ENCODE results near the gene TMEM209. TPM values are rescaled to one million over a fixed set of nuclear protein-coding genes. Genes with fewer than 3 reads are reported as not detected.

TMEM209 gene
- total RNA-seq, 2 donors from 2014 or later, result 18.6 to 21.8 TPM

DNA sequence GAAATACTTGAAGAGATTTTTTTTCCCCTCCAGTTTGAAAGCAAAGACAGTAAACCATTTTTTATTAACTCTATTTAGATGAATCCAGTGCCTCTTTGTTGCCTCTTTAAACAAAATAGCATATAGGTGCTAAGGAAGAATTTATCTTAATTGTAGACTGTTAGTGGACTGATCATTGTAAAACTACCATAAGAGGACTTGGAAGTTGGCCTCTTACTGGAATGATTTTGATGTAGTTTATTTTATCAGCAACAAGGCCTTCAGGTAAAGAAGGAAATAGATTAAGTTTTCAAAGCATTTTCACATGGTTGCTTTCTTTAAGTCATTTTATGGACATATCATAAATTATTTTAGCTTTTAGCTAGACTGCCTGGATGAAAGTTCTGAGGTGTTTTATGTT is 81.7 kb downstream of the TMEM209 start:
- H3K27ac ChIP-seq, result no peak overlapping the region
- intact Hi-C loops (cut with DNase I), result no loop called here

DNA sequence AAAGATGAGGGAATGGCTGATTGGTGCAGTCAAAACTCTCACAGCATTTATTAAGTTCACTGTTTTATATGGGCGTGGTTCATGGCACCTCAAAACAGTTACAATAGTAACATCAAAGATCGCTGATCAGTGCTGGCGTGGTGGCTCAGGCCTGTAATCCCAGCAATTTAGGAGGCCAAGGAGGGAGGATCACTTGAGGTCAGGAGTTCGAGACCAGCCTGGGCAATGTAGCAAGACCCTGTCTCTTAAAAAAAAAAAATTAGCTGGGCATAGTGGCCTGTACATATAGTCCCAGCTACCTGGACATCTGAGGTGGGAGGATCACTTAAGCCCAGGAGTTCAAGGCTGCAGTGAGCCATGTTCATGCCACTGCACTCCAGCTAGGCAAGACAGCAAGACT is 86.4 kb downstream of the TMEM209 start:
- intact Hi-C loops (cut with DNase I), result no loop called here
- no peak overlapping the region for H3K27ac ChIP-seq
- TF ChIP-seq, protein P1, sequence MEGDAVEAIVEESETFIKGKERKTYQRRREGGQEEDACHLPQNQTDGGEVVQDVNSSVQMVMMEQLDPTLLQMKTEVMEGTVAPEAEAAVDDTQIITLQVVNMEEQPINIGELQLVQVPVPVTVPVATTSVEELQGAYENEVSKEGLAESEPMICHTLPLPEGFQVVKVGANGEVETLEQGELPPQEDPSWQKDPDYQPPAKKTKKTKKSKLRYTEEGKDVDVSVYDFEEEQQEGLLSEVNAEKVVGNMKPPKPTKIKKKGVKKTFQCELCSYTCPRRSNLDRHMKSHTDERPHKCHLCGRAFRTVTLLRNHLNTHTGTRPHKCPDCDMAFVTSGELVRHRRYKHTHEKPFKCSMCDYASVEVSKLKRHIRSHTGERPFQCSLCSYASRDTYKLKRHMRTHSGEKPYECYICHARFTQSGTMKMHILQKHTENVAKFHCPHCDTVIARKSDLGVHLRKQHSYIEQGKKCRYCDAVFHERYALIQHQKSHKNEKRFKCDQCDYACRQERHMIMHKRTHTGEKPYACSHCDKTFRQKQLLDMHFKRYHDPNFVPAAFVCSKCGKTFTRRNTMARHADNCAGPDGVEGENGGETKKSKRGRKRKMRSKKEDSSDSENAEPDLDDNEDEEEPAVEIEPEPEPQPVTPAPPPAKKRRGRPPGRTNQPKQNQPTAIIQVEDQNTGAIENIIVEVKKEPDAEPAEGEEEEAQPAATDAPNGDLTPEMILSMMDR (IDR thresholded peaks at IDR 0.05), result no peak
- DNase-seq, result no peak
- no peak overlapping the region for H3K4me3 ChIP-seq
- no peak overlapping the region for H3K9ac ChIP-seq (ENCODE audit: low read depth in 2 of 2, low read length in 2 of 2)
- no peaks in the 10 kb centered on the region for H3K4me1 ChIP-seq
- no peaks in the 10 kb centered on the region for H3K27me3 ChIP-seq
- no peaks in the 10 kb centered on the region for H3K36me3 ChIP-seq
- H3K9me3 ChIP-seq, result no peaks in the 10 kb centered on the region

More for the DNA sequence above, 81.7 kb downstream of the TMEM209 start:
- H3K36me3 ChIP-seq, result no peaks in the 10 kb centered on the region
- no peaks in the 10 kb centered on the region for H3K4me1 ChIP-seq
- no peaks in the 10 kb centered on the region for H3K9me3 ChIP-seq
- H3K9ac ChIP-seq (ENCODE audit: low read depth in 2 of 2, low read length in 2 of 2), result no peak overlapping the region
- H3K4me3 ChIP-seq, result no peak overlapping the region
- TF ChIP-seq, protein P1 (IDR thresholded peaks at IDR 0.05), result no peak
- DNase-seq, result no peak
- no peaks in the 10 kb centered on the region for H3K27me3 ChIP-seq

DNA sequence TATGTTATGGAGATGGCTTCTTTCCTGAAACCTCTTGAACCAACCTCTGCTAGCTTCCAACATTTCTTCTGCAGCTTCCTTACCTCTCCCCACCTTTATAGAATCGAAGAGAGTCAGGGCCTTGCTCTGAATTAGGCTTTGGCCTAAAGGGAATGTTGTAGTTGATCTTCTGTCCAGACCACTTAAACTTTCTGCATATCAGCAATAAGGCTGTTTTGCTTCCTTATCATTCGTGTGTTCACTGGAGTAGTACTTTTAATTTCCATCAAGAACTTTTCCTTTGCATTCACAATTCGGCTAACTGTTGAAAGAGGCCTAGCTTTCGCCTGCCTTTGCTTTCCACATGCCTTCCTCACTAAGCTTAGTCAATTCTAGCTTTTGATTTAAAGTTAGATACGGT is 86.9 kb downstream of the TMEM209 start:
- Histone ChIP-seq H3K27me3 (no peaks in the 10 kb centered on the region), H3K27ac (no peak overlapping the region), H3K9me3 (no peaks in the 10 kb centered on the region), H3K4me1 (peaks cover 5% of the 10 kb centered on the region), H3K4me3 (no peak overlapping the region), H3K36me3 (no peaks in the 10 kb centered on the region), H3K9ac (ENCODE audit: low read depth in 2 of 2, low read length in 2 of 2) (no peak overlapping the region)
- intact Hi-C loops (cut with DNase I), result no loop called here
- no peak for DNase-seq
- TF ChIP-seq, protein P1 (IDR thresholded peaks at IDR 0.05), result no peak

DNA sequence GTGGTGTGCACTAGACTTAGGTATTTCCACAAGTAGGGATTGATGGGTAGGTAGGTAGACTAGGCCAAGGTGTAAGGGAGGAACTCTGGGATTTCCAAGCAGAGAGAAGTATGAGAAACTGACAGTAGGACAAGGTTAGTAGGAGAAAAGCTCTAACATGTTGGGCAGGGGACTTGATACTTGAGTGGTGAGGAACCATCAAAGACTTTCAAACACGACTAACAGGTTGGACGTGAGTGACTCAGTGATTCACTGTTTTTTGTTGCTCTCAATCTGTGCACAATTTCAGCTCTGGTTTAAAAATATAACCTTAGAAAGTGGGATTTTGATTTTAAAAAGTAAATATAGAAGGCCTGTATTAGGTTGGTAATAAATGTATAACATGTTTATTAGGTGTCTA is 90.4 kb downstream of the TMEM209 start:
- H3K9ac ChIP-seq (ENCODE audit: low read depth in 2 of 2, low read length in 2 of 2), result no peak overlapping the region
- DNase-seq, result no peak
- no peaks in the 10 kb centered on the region for H3K9me3 ChIP-seq
- intact Hi-C loops (cut with DNase I), result no loop called here
- H3K27ac ChIP-seq, result peak overlapping the region; percentile 43
- H3K36me3 ChIP-seq, result no peaks in the 10 kb centered on the region
- TF ChIP-seq, protein P1 (IDR thresholded peaks at IDR 0.05), result no peak
- H3K27me3 ChIP-seq, result no peaks in the 10 kb centered on the region
- H3K4me3 ChIP-seq, result no peak overlapping the region
- peaks cover 6% of the 10 kb centered on the region for H3K4me1 ChIP-seq

Other genes starting within 250 kb of the TMEM209 start
- gene ZC3HC1, start 154.0 kb downstream of the TMEM209 start, total RNA-seq, result 10 to 100 TPM in 1 of 2 donors, 1 to 10 TPM in 1; 7.3 to 13.5 TPM
- 10 to 100 TPM; 29.1 to 36.3 TPM for gene KLHDC10, start 134.9 kb downstream of the TMEM209 start, total RNA-seq
- not detected for gene SSMEM1, start 2.5 kb upstream of the TMEM209 start, total RNA-seq
- gene CPA2, start 61.5 kb upstream of the TMEM209 start, total RNA-seq, result 1 to 10 TPM in 1 of 2 donors, under 1 TPM in 1; 0.48 to 5.2 TPM
- not detected for gene CPA4, start 87.8 kb upstream of the TMEM209 start, total RNA-seq
- gene CPA5, start 139.4 kb upstream of the TMEM209 start, total RNA-seq, result not detected
- gene CPA1, start 175.1 kb upstream of the TMEM209 start, total RNA-seq, result 10 to 100 TPM in 1 of 2 donors, not detected in 1; 35.4 TPM
- 10 to 100 TPM in 1 of 2 donors, 1 to 10 TPM in 1; 6.9 to 13.6 TPM for gene CEP41, start 235.6 kb upstream of the TMEM209 start, total RNA-seq

Data from colonic mucosa (tissue), 4 donors.